ENCODE measurements around the gene CCN5.

The CCN5 gene

DNA sequence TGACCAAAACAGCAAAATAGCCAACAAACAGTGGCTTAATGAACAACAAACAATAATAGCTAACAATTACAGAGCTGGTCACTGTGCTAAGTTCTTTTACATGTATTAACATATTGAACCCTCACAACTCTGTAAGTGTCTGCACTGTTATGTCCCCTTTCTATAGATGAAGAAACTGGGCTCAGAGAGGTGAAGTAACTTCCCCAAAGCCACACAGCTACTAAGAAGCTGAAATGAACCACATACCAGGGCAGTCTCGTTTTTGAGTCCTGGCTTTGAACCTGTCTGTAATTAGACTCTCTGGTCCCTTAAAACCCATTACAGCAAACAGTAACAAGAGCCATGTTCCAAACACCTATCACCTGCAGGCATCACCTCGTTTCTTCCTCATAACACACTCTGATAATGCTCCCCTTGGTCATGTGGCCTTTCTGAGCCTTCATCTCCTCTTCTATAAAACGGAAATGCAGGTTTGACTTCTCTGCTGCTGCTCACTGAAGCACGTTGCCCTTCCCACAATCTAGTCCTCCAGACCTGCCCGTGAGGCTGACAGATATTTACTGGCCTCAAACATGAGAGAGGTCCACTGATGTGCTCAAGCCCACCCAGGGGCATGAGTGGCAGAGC, 53.8 kb downstream of the CCN5 start:
- Histone ChIP-seq H3K4me1 (ENCODE audit: control insufficient read depth in 1 of 2, insufficient read depth in 2 of 2, low read length in 2 of 2) (no peaks in the 10 kb centered on the region), H3K4me3 (ENCODE audit: low read depth in 1 of 2, low read length in 2 of 2) (no peak overlapping the region), H3K27ac (ENCODE audit: low read length) (no peak overlapping the region), H3K36me3 (ENCODE audit: control insufficient read depth in 1 of 2, insufficient read depth in 2 of 2, low read length in 2 of 2) (no peaks in the 10 kb centered on the region), H3K27me3 (ENCODE audit: low read depth, low read length) (no peaks in the 10 kb centered on the region), H3K9me3 (ENCODE audit: control insufficient read depth in 1 of 2, low read length in 2 of 2) (no peaks in the 10 kb centered on the region)

DNA sequence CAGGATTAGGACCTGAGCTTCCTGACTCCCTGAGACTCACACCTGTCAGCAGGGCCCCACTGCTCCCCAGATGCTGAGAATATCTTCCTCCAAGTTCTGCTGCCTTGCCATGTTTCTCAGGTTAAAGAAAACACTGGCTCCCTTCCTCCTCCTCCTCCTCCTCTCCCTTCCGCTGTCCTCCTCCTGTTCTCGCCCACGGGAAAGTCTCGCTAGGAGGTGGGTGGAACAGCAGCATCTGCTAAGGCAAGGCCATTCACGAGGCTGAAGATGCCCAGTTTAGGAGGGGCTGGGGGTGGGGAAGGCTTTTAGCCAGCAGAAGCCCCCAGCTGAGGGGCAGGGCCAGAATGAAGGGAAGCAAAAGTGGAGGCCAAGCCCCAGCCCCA, 54.3 kb downstream of the CCN5 start:
- Histone ChIP-seq H3K9me3 (ENCODE audit: control insufficient read depth in 1 of 2, low read length in 2 of 2) (no peaks in the 10 kb centered on the region), H3K4me1 (ENCODE audit: control insufficient read depth in 1 of 2, insufficient read depth in 2 of 2, low read length in 2 of 2) (no peaks in the 10 kb centered on the region), H3K4me3 (ENCODE audit: low read depth in 1 of 2, low read length in 2 of 2) (no peak overlapping the region), H3K27me3 (ENCODE audit: low read depth, low read length) (no peaks in the 10 kb centered on the region), H3K36me3 (ENCODE audit: control insufficient read depth in 1 of 2, insufficient read depth in 2 of 2, low read length in 2 of 2) (no peaks in the 10 kb centered on the region), H3K27ac (ENCODE audit: low read length) (no peak overlapping the region)

DNA sequence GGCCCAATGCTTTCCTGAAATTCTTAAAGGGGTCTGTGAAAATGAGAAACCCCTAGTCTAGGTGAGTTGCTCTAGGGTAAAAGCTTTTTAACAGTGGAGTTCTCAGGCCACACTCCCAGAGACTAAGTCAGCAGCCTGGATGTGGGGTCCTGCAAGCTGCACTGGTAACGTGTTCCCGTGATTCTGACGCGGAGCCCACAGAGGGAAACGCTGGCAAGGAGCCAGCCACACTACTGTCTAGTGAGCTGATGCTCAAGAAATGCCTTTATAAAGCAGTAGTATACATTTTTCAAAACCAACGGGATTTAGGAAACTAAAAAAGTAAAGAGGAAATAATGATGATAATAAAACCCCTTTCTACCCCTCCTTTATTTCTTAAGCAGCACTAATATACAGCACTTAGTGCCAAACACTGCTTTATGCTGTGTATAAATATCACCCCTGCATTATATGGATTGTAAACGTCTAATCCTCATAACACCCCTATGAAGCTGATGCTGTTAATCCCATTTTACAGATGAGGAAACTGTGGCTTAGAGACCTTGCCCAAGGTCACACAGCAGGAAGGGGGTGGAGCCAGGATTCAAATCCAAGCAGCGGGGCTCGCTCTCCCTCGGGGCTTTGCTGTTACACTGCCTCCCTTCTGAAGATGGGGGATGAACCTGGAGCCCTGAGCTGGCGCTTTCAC, 55.5 kb downstream of the CCN5 start:
- no peaks in the 10 kb centered on the region for H3K9me3 ChIP-seq (ENCODE audit: control insufficient read depth in 1 of 2, low read length in 2 of 2)
- no peak overlapping the region for H3K27ac ChIP-seq (ENCODE audit: low read length)
- no peaks in the 10 kb centered on the region for H3K36me3 ChIP-seq (ENCODE audit: control insufficient read depth in 1 of 2, insufficient read depth in 2 of 2, low read length in 2 of 2)
- no peaks in the 10 kb centered on the region for H3K4me1 ChIP-seq (ENCODE audit: control insufficient read depth in 1 of 2, insufficient read depth in 2 of 2, low read length in 2 of 2)
- H3K4me3 ChIP-seq (ENCODE audit: low read depth in 1 of 2, low read length in 2 of 2), result no peak overlapping the region
- no peaks in the 10 kb centered on the region for H3K27me3 ChIP-seq (ENCODE audit: low read depth, low read length)

DNA sequence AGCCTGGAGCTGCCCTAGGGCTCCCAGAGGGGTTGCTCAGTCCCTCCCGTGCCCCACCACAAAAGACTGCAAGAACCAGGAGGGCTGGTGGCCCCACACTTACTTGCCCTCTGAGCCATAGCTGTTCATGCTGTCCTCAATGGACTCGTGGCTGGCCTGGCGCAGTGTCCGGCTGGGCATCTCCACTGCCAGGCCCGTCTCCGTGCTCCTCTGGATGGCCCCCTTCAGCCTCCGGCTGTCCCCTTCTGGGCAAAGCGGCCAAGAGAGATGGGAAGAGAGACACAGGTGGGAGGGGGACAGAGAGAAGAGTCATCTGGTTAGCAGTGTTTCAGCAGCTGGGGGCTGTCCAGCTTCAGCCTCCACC, 56.0 kb downstream of the CCN5 start:
- no peaks in the 10 kb centered on the region for H3K36me3 ChIP-seq (ENCODE audit: control insufficient read depth in 1 of 2, insufficient read depth in 2 of 2, low read length in 2 of 2)
- no peaks in the 10 kb centered on the region for H3K4me1 ChIP-seq (ENCODE audit: control insufficient read depth in 1 of 2, insufficient read depth in 2 of 2, low read length in 2 of 2)
- no peak overlapping the region for H3K4me3 ChIP-seq (ENCODE audit: low read depth in 1 of 2, low read length in 2 of 2)
- H3K9me3 ChIP-seq (ENCODE audit: control insufficient read depth in 1 of 2, low read length in 2 of 2), result no peaks in the 10 kb centered on the region
- no peak overlapping the region for H3K27ac ChIP-seq (ENCODE audit: low read length)
- H3K27me3 ChIP-seq (ENCODE audit: low read depth, low read length), result no peaks in the 10 kb centered on the region

DNA sequence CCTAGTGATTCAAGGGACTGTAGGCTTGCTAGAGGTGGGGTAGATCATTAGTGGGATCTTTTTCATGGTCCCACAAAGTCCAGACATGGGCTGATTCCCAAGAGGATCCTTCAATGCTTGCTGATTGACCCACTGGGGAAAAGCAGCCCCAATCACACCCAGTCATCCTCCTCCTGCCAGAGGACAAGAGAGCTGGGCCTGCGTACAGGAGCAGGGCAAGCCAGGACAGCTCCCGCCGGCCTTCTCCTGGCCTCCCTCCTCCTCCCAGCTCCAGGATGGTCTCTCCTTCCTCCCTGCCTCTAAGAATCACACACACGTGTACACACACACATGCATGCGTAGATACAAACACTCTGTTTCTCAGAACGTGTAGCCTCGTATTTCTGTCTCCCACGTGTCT, 57.5 kb downstream of the CCN5 start:
- Histone ChIP-seq H3K9me3 (ENCODE audit: control insufficient read depth in 1 of 2, low read length in 2 of 2) (no peaks in the 10 kb centered on the region), H3K27ac (ENCODE audit: low read length) (no peak overlapping the region), H3K27me3 (ENCODE audit: low read depth, low read length) (no peaks in the 10 kb centered on the region), H3K4me1 (ENCODE audit: control insufficient read depth in 1 of 2, insufficient read depth in 2 of 2, low read length in 2 of 2) (no peaks in the 10 kb centered on the region), H3K4me3 (ENCODE audit: low read depth in 1 of 2, low read length in 2 of 2) (no peak overlapping the region), H3K36me3 (ENCODE audit: control insufficient read depth in 1 of 2, insufficient read depth in 2 of 2, low read length in 2 of 2) (no peaks in the 10 kb centered on the region)

DNA sequence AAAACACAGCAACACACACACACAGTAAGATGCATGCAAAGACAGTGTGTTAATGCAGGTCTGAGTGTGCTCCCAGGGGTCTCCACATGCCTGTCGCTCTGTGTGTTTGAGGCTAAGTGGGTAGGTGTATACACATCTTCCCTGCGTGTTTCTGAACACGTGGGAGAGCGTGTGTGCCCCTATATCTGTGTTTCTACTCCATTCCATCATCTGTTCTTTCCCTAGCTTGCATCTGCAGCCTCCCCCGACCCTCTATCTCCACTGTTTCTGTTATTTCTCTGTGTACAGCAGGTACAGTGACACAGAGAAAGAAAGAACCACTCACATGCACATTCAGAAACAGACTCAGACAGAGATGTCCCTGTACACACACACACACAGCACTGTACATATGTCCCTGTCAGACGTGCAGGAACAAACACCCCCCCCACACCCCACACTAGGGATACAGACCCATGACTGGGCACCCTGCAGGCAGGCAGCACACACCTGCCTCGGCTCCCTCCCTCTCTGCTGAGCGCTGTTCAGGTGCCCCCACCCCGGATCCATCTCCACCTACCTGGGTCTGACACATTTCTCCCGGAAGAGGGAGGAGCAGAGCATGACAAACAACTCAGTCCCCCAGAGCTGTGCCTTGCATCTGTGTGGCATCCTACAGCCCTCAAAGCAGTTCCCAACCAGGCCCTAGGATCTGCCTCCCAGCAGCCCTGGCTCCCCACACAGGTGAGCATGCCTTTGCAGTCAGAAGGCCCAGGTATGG, 58.1 kb downstream of the CCN5 start:
- H3K36me3 ChIP-seq (ENCODE audit: control insufficient read depth in 1 of 2, insufficient read depth in 2 of 2, low read length in 2 of 2), result no peaks in the 10 kb centered on the region
- no peak overlapping the region for H3K27ac ChIP-seq (ENCODE audit: low read length)
- no peak overlapping the region for H3K4me3 ChIP-seq (ENCODE audit: low read depth in 1 of 2, low read length in 2 of 2)
- H3K9me3 ChIP-seq (ENCODE audit: control insufficient read depth in 1 of 2, low read length in 2 of 2), result no peaks in the 10 kb centered on the region
- no peaks in the 10 kb centered on the region for H3K27me3 ChIP-seq (ENCODE audit: low read depth, low read length)
- no peaks in the 10 kb centered on the region for H3K4me1 ChIP-seq (ENCODE audit: control insufficient read depth in 1 of 2, insufficient read depth in 2 of 2, low read length in 2 of 2)

DNA sequence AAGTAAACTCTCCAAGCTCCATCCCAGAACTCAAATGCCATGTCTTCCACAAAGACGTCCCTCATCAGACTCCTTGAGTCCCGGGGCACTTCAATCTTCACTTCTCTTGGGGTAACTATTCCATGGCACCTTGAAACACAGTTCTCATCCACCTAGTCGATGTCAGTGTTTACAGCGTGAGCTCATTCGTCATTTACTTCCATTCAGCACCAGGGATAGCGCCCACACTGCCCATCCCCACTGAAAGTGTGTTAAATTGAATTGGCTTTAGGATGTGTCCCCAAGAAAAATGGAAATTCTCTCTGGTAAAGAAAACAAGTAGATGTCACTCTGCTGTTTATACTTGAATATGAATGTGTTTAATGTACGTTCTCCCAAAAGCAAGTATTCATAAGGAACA, 61.8 kb downstream of the CCN5 start:
- no peak overlapping the region for H3K4me3 ChIP-seq (ENCODE audit: low read depth in 1 of 2, low read length in 2 of 2)
- H3K9me3 ChIP-seq (ENCODE audit: control insufficient read depth in 1 of 2, low read length in 2 of 2), result no peaks in the 10 kb centered on the region
- H3K27ac ChIP-seq (ENCODE audit: low read length), result no peak overlapping the region
- H3K36me3 ChIP-seq (ENCODE audit: control insufficient read depth in 1 of 2, insufficient read depth in 2 of 2, low read length in 2 of 2), result no peaks in the 10 kb centered on the region
- no peaks in the 10 kb centered on the region for H3K4me1 ChIP-seq (ENCODE audit: control insufficient read depth in 1 of 2, insufficient read depth in 2 of 2, low read length in 2 of 2)
- H3K27me3 ChIP-seq (ENCODE audit: low read depth, low read length), result no peaks in the 10 kb centered on the region

Measured in muscle layer of duodenum (tissue), 2 donors.